HepG2 (cell line): ENCODE measurements around the gene AKAP8L. TPM values are rescaled to one million over a fixed set of nuclear protein-coding genes. Genes with fewer than 3 reads are reported as not detected.

ENCODE experiments used
- ARID4A ChIP-seq: sonication (generic); formaldehyde crosslinking; IDR thresholded peaks from 2 replicates; pipeline ENCODE4 v1.5.0; 2020; ENCODE audit warnings: mild to moderate bottlenecking, missing genetic modification reagents, borderline replicate concordance
- ARNT ChIP-seq: fragments of 450-650 bp; IDR thresholded peaks from 2 replicates; pipeline ENCODE4 v1.6.1; 2017
- GATAD1 ChIP-seq: IDR thresholded peaks from 2 replicates; pipeline ENCODE4 v1.6.1; 2016; ENCODE audit warnings: missing genetic modification reagents, missing compliant biosample characterization
- HMGXB3 ChIP-seq: sonication (generic); formaldehyde crosslinking; IDR thresholded peaks from 2 replicates; pipeline ENCODE4 v1.4.0; 2020; ENCODE audit warnings: missing genetic modification reagents, borderline replicate concordance
- IKZF5 ChIP-seq: IDR thresholded peaks from 2 replicates; pipeline ENCODE4 v1.6.1; 2018; ENCODE audit warnings: missing genetic modification reagents, mild to moderate bottlenecking, missing compliant biosample characterization
- ISX ChIP-seq: sonication (generic); formaldehyde crosslinking; conservative IDR thresholded peaks from 2 replicates; pipeline ENCODE4 v1.5.0; 2020; ENCODE audit warnings: missing genetic modification reagents
- KDM5A ChIP-seq: fragments of 200-600 bp; sonication (generic); IDR thresholded peaks from 2 replicates; pipeline ENCODE4 v1.7.0; 2018; ENCODE audit warnings: antibody characterized with exemption, mild to moderate bottlenecking, low read length, borderline replicate concordance
- RAD21 ChIP-seq: fragments of 450-650 bp; formaldehyde crosslinking; IDR thresholded peaks from 2 replicates; pipeline ENCODE4 v1.5.0; 2020; ENCODE audit warnings: mild to moderate bottlenecking
- TCF7L2 ChIP-seq: IDR thresholded peaks from 2 replicates; pipeline ENCODE4 v1.6.1; 2011; ENCODE audit warnings: mild to moderate bottlenecking, low read depth, low read length, moderate library complexity
- ZFP90 ChIP-seq: sonication (generic); formaldehyde crosslinking; IDR thresholded peaks from 2 replicates; pipeline ENCODE4 v1.8.0; 2022; ENCODE audit warnings: missing genetic modification reagents, mild to moderate bottlenecking, inconsistent platforms, borderline replicate concordance
- ZNF598 ChIP-seq: sonication (generic); formaldehyde crosslinking; IDR thresholded peaks from 2 replicates; pipeline ENCODE4 v1.5.1; 2020; ENCODE audit warnings: mild to moderate bottlenecking, missing genetic modification reagents, borderline replicate concordance
- ZNF687 ChIP-seq: sonication (generic); formaldehyde crosslinking; IDR thresholded peaks from 2 replicates; pipeline ENCODE4 v1.5.1; 2020; ENCODE audit warnings: mild to moderate bottlenecking, missing genetic modification reagents, moderate library complexity
- ZNF780A ChIP-seq: sonication (generic); formaldehyde crosslinking; IDR thresholded peaks from 2 replicates; pipeline ENCODE4 v1.8.0; 2022; ENCODE audit warnings: mild to moderate bottlenecking, missing genetic modification reagents, moderate library complexity
- polyA plus RNA-seq, 8 experiments: library from polyadenylated mRNA; depleted of rRNA in 3 of 8; stranded (reverse) in 7 of 8; unstranded in 1 of 8; fragments of >200 nt; fragmentation: Illumina TruSeq in 4 of 8; extraction: Trizol in 4 of 8; gene quantifications; 2 replicates each; pipeline versions ENCODE4 v1.2.1 to v1.2.3, GENCODE V29; 2011 to 2016; ENCODE audit warnings: low read depth in 4 of 8, missing spikeins in 1 of 8, mixed read lengths in 1 of 8; ENCODE audit not compliant: insufficient read depth in 1 of 8
- total RNA-seq, 5 experiments: library from RNA; depleted of rRNA; stranded (reverse); fragments of >200 nt; fragmentation: Illumina TruSeq; extraction: Trizol; gene quantifications; 2 replicates each; pipeline ENCODE4 v1.2.3, GENCODE V29; 2016; ENCODE audit warnings: low read depth in 1 of 5

The AKAP8L gene
- total and polyA plus RNA-seq, 2 of the 13 experiments (the other 11 are each of a cell fraction or from before 2014, with no cell fraction given): 48.2 to 49.6 TPM

- TF ChIP-seq ZNF687 (CRISPR knock-in tag): peak; percentile 54; the same call in 1 of the 2 replicates
- peak; percentile 92 for TF ChIP-seq HMGXB3 (CRISPR knock-in tag)
- TF ChIP-seq TCF7L2: no peak
- peak; percentile 60 for TF ChIP-seq IKZF5
- TF ChIP-seq ARNT: no peak
- TF ChIP-seq RAD21 (CRISPR knock-in tag): peak; percentile 10; the same call in 1 of the 2 replicates
- peak; percentile 90 for TF ChIP-seq GATAD1
- peak; percentile 12; the same call in 1 of the 2 replicates for TF ChIP-seq KDM5A
- no peak for TF ChIP-seq ZFP90 (CRISPR knock-in tag)
- peak; percentile 86; the same call in 1 of the 2 replicates for TF ChIP-seq ZNF780A
- TF ChIP-seq ISX (CRISPR knock-in tag): 0 out of 2 replicates have a peak, but pooled peaks have one; percentile 57
- no peak; the same call in 1 of the 2 replicates for TF ChIP-seq ZNF598 (CRISPR knock-in tag)
- TF ChIP-seq ARID4A (CRISPR knock-in tag): peak; percentile 70
Observed at GRCh38 chr19:15379083-15379998, 39.4 kb downstream of the AKAP8L start, which contains the start of gene AKAP8 (continued).
